MCF 10A (cell line): ENCODE data around the gene CYP17A1. TPM values are rescaled to one million over a fixed set of nuclear protein-coding genes. Genes with fewer than 3 reads are reported as not detected.

Experiments
- BruUV-seq: library from RNA; stranded (reverse); fragments of 400-500 nt; replicated peaks from 2 replicates; lab custom pipeline; 2021; lab: Mats Ljungman, UMichigan
- CTCF ChIA-PET: fragments of 300-600 bp; sonication (Branson Sonifier 250); formaldehyde crosslinking; extraction: SDS; loops from one replicate; lab custom pipeline; 2021; ENCODE audit warnings: antibody characterized with exemption, inconsistent platforms; lab: Yijun Ruan, JAX
- POLR2A ChIA-PET: fragments of 300-600, 350-650 bp; sonication (Branson Sonifier 250); formaldehyde crosslinking; extraction: SDS; loops from one replicate; lab custom pipeline; 2020; ENCODE audit warnings: antibody characterized with exemption, inconsistent platforms; lab: Yijun Ruan, JAX
- DNase-seq: peaks from one replicate; pipeline ENCODE4 v3.0.0-alpha.2; 2018; ENCODE audit not compliant: unreplicated experiment
- H3K27ac Mint-ChIP-seq: one replicate; pipeline ENCODE4 v1.8.0; 2022; ENCODE audit warnings: mild to moderate bottlenecking, low read depth, mixed read lengths; ENCODE audit not compliant: unreplicated experiment
- H3K27me3 Mint-ChIP-seq: one replicate; pipeline ENCODE4 v1.8.0; 2022; ENCODE audit warnings: mixed read lengths; ENCODE audit not compliant: insufficient read depth, unreplicated experiment
- H3K36me3 Mint-ChIP-seq: one replicate; pipeline ENCODE4 v1.8.0; 2022; ENCODE audit warnings: mild to moderate bottlenecking, moderate library complexity, mixed read lengths; ENCODE audit not compliant: insufficient read depth, unreplicated experiment
- H3K4me1 Mint-ChIP-seq: one replicate; pipeline ENCODE4 v1.8.0; 2022; ENCODE audit warnings: mixed read lengths; ENCODE audit not compliant: insufficient read depth, unreplicated experiment
- H3K4me3 Mint-ChIP-seq: one replicate; pipeline ENCODE4 v1.8.0; 2022; ENCODE audit warnings: mild to moderate bottlenecking, moderate library complexity, mixed read lengths; ENCODE audit not compliant: unreplicated experiment
- H3K9me3 Mint-ChIP-seq: one replicate; pipeline ENCODE4 v1.8.0; 2022; ENCODE audit warnings: mixed read lengths; ENCODE audit not compliant: unreplicated experiment
- intact Hi-C: fragments of 100-400 bp; cut with micrococcal nuclease; formaldehyde crosslinking; loops from 2 replicates; pipeline ENCODE4 v1.14.1; 2022
- total RNA-seq: library from RNA; stranded (reverse); gene quantifications from 2 replicates; pipeline ENCODE4 v1.2.3, GENCODE V29; 2022
- TF ChIP-seq, protein P1 (sequence below): fragments of 200-600 bp; IDR thresholded peaks from one replicate; pipeline ENCODE4 v1.8.0; 2022; ENCODE audit warnings: antibody characterized with exemption, mild to moderate bottlenecking; ENCODE audit not compliant: unreplicated experiment

Gene CYP17A1
- total RNA-seq, 1 experiment from 2014 or later = not detected

DNA sequence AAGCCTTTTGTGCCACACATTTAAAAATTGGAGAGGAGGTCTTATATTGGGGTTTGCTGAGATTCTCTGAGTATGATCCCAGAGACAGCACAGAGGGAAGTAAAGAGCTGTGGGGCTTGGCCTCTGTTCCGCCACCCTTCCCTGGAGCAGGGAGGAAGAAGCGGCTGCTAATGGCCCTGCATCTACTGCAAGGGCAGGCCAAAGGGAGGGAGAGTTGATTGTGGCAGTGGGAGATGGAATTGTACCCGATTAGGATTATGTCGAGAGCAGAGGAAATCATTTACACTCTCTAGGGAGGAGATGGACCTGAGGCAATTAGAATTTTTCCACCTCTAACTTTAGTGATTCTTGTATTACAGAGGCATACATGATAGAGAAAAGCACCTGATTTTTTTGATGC is 28.8 kb downstream of the CYP17A1 start:
- peak overlapping the region; percentile 37 for H3K27ac Mint-ChIP-seq
- peaks cover 6% of the 10 kb centered on the region for H3K9me3 Mint-ChIP-seq
- ChIA-PET CTCF (interaction anchor here (0.7 to 1.1 kb wide), 2 partner anchors 32 to 56 kb away, joined by 3 to 4 read pairs; no protein-coding TSS in a partner anchor), POLR2A (interaction anchor here (0.6 kb wide), 1 partner anchor 251 kb away, joined by 4 read pairs; no protein-coding TSS in a partner anchor)
- H3K27me3 Mint-ChIP-seq = no peaks in the 10 kb centered on the region
- intact Hi-C loops = no loop called here
- BruUV-seq = no TSS peak
- H3K4me3 Mint-ChIP-seq = no peak overlapping the region
- H3K4me1 Mint-ChIP-seq = peaks cover 7% of the 10 kb centered on the region
- no peak for DNase-seq
- TF ChIP-seq, protein P1, sequence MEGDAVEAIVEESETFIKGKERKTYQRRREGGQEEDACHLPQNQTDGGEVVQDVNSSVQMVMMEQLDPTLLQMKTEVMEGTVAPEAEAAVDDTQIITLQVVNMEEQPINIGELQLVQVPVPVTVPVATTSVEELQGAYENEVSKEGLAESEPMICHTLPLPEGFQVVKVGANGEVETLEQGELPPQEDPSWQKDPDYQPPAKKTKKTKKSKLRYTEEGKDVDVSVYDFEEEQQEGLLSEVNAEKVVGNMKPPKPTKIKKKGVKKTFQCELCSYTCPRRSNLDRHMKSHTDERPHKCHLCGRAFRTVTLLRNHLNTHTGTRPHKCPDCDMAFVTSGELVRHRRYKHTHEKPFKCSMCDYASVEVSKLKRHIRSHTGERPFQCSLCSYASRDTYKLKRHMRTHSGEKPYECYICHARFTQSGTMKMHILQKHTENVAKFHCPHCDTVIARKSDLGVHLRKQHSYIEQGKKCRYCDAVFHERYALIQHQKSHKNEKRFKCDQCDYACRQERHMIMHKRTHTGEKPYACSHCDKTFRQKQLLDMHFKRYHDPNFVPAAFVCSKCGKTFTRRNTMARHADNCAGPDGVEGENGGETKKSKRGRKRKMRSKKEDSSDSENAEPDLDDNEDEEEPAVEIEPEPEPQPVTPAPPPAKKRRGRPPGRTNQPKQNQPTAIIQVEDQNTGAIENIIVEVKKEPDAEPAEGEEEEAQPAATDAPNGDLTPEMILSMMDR = no peak
- peaks cover 60% of the 10 kb centered on the region for H3K36me3 Mint-ChIP-seq

DNA sequence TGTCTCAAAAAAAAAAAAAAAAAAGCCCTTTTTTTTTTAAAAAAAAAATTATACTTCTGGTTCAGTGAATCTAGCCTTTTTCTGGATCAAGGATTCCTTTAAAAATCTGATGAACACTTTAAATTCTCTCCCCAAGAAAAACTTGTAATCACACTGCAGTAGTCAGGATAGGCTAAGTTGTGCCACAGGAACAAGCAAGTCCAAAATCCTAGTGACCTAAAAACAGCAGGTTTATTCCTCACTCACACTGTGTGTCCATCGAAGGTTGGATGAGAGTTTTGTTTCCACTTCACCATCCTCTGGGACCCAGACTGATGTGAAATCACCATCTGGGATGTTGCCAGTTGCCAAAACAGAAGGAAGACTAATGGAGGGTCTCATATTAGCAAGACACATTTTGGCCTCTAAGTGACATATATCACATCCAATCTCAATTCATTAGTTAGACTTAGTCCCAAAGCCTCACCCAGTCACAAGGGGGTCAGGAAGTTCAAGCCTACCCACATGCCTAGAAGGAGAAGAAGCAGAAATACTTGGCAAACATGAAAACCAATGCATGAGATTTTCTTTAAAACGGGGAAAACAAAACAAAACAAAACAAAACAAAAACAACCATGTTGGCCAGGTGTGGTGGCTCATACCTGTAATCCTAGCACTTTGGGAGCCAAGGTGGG is 32.7 kb downstream of the CYP17A1 start:
- POLR2A ChIA-PET = interaction anchor here (0.7 to 0.9 kb wide), 2 partner anchors 12 to 52 kb away, joined by 3 to 5 read pairs; no protein-coding TSS in a partner anchor
- BruUV-seq = no TSS peak
- no peaks in the 10 kb centered on the region for H3K27me3 Mint-ChIP-seq
- peaks cover 48% of the 10 kb centered on the region for H3K36me3 Mint-ChIP-seq
- H3K4me3 Mint-ChIP-seq = no peak overlapping the region
- H3K9me3 Mint-ChIP-seq = peaks cover 6% of the 10 kb centered on the region
- CTCF ChIA-PET = no interaction called here
- no peak overlapping the region for H3K27ac Mint-ChIP-seq
- DNase-seq = no peak
- intact Hi-C loops = no loop called here
- TF ChIP-seq, protein P1 = no peak
- H3K4me1 Mint-ChIP-seq = peaks cover 19% of the 10 kb centered on the region

DNA sequence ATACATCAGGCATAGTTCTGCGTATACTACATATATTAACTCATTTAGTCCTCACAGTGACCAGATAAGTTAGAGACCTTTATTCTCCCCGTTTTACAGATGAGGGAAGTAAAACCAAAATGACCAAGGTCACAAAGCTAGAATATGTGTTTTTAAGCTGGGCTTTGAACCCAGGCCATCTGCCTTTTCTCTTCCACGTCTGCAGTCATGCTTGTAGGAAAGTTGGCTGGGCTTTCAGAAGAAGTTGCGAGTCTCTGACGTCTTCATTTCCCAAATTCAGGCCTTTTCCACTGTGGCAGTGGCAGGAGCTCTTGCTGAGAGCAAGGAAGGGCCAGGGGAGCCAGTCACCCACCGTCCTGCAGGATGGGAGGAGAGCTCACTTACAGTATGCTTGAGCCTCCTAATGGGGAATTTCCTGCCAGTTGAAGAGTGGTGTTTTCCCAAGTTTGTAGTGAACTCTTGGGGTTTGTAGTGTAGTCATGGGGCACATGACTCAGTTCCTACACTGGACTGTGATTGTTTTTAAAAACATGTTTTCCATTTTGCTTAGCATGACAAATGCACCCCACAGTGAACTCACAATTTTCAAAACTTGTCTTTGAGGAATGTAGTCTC is 34.2 kb downstream of the CYP17A1 start:
- peaks cover 6% of the 10 kb centered on the region for H3K9me3 Mint-ChIP-seq
- no peak overlapping the region for H3K4me3 Mint-ChIP-seq
- DNase-seq = peak; percentile 41
- H3K27ac Mint-ChIP-seq = peak overlapping the region; percentile 75
- BruUV-seq = no TSS peak
- ChIA-PET CTCF (interaction anchor here (0.7 to 1.8 kb wide), 4 partner anchors 16 to 50 kb away, joined by 3 to 4 read pairs (median 4); no protein-coding TSS in a partner anchor), POLR2A (interaction anchor here (0.6 to 1.1 kb wide), 3 partner anchors 42 to 56 kb away, joined by 3 to 4 read pairs (median 3); no protein-coding TSS in a partner anchor)
- H3K36me3 Mint-ChIP-seq = peaks cover 61% of the 10 kb centered on the region
- intact Hi-C loops = no loop called here
- H3K4me1 Mint-ChIP-seq = peaks cover 13% of the 10 kb centered on the region
- H3K27me3 Mint-ChIP-seq = no peaks in the 10 kb centered on the region
- TF ChIP-seq, protein P1 = no peak

DNA sequence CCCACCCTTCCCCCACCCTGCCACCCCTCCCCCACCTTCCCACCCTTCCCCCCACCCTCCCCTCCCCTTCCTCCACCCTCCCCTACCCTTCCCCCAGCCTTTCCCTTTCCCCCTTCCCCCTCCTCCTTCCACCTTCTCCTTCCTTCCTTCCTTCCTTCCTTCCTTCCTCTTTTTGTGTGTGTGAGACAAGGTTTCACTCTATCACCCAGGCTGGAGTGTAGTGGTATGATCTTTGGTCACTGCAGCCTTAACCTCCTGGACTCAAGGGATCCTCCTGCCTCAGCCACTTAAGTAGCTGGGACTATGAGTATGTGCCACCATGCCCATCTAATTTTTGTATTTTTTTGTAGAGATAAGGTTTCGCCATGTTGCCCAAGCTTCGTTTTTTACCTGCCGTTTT is 35.2 kb downstream of the CYP17A1 start:
- Mint-ChIP-seq H3K36me3 (peaks cover 55% of the 10 kb centered on the region), H3K4me3 (no peak overlapping the region), H3K9me3 (peaks cover 6% of the 10 kb centered on the region), H3K4me1 (peaks cover 13% of the 10 kb centered on the region), H3K27me3 (no peaks in the 10 kb centered on the region), H3K27ac (peak overlapping the region; percentile 77)
- no peak for DNase-seq
- ChIA-PET CTCF (interaction anchor here (0.6 to 1.8 kb wide), 4 partner anchors 15 to 324 kb away, joined by 3 to 4 read pairs (median 4); no protein-coding TSS in a partner anchor), POLR2A (interaction anchor here (0.6 kb wide), 1 partner anchor 251 kb away, joined by 3 read pairs; no protein-coding TSS in a partner anchor)
- BruUV-seq = no TSS peak
- intact Hi-C loops = no loop called here
- TF ChIP-seq, protein P1 = no peak
